HG03460 (cell line): ENCODE data around the gene PITPNC1.
"Not testable (repeated sequence)": the region's sequence is repeated elsewhere in the genome, so short reads cannot be mapped to it uniquely, and the experiment has no call there.

Experiments used
- ATAC-seq: cut with Tn5 transposase; IDR thresholded peaks from one replicate; pipeline ENCODE4 v1.9.1; 2021; ENCODE audit not compliant: unreplicated experiment

The PITPNC1 gene

GRCh38 chr17:67452681-67453554 is 75.8 kb downstream of the PITPNC1 start:
- ATAC-seq, result no peak

- ATAC-seq, result no peak
Measured at GRCh38 chr17:67456103-67456502, 79.0 kb downstream of the PITPNC1 start.

- no peak for ATAC-seq
Measured at GRCh38 chr17:67456889-67457288, 79.8 kb downstream of the PITPNC1 start.

- no peak for ATAC-seq
Measured at GRCh38 chr17:67458203-67458602, 81.1 kb downstream of the PITPNC1 start.

GRCh38 chr17:67459985-67460384 is 82.9 kb downstream of the PITPNC1 start:
- ATAC-seq, result no peak

- no peak for ATAC-seq
Measured at GRCh38 chr17:67461228-67461780, 84.2 kb downstream of the PITPNC1 start.

- no peak for ATAC-seq
Measured at GRCh38 chr17:67461876-67462275, 84.8 kb downstream of the PITPNC1 start.

- ATAC-seq, result no peak
Measured at GRCh38 chr17:67466251-67466796, 89.2 kb downstream of the PITPNC1 start.

GRCh38 chr17:67467500-67468455 is 90.7 kb downstream of the PITPNC1 start:
- ATAC-seq, result no peak

- ATAC-seq, result no peak
Measured at GRCh38 chr17:67469208-67469980, 92.3 kb downstream of the PITPNC1 start.

GRCh38 chr17:67470163-67470562 is 93.1 kb downstream of the PITPNC1 start:
- ATAC-seq, result no peak

GRCh38 chr17:67471118-67471517 is 94.0 kb downstream of the PITPNC1 start:
- no peak for ATAC-seq

GRCh38 chr17:67472606-67473005 is 95.5 kb downstream of the PITPNC1 start:
- not testable (repeated sequence) for ATAC-seq

- ATAC-seq, result no peak
Measured at GRCh38 chr17:67474081-67474661, 97.1 kb downstream of the PITPNC1 start.

GRCh38 chr17:67475161-67475937 is 98.3 kb downstream of the PITPNC1 start:
- no peak for ATAC-seq

GRCh38 chr17:67476787-67477335 is 99.8 kb downstream of the PITPNC1 start:
- no peak for ATAC-seq

- ATAC-seq, result no peak
Measured at GRCh38 chr17:67477687-67478086, 100.6 kb downstream of the PITPNC1 start.

GRCh38 chr17:67478401-67479041 is 101.4 kb downstream of the PITPNC1 start:
- ATAC-seq, result no peak
